Measurements from ENCODE around the gene RASGRP1.

- TF ChIP-seq CTCF (IDR thresholded peaks at IDR 0.05) = no peak
- TF ChIP-seq POLR2A (IDR thresholded peaks at IDR 0.05) = no peak
- no peak for TF ChIP-seq POLR2AphosphoS5 (IDR thresholded peaks at IDR 0.05)
These were observed 109.5 kb downstream of the RASGRP1 start for GRCh38 chr15:38455092-38455491.
